CD4-positive, alpha-beta T cell treated with Interleukin-4 for 4 hours (primary cell): ENCODE data around the gene CMTM4.

Source experiments
- DNase-seq: peaks from one replicate; pipeline ENCODE4 v3.0.0-alpha.2; 2020

Gene CMTM4

DNA sequence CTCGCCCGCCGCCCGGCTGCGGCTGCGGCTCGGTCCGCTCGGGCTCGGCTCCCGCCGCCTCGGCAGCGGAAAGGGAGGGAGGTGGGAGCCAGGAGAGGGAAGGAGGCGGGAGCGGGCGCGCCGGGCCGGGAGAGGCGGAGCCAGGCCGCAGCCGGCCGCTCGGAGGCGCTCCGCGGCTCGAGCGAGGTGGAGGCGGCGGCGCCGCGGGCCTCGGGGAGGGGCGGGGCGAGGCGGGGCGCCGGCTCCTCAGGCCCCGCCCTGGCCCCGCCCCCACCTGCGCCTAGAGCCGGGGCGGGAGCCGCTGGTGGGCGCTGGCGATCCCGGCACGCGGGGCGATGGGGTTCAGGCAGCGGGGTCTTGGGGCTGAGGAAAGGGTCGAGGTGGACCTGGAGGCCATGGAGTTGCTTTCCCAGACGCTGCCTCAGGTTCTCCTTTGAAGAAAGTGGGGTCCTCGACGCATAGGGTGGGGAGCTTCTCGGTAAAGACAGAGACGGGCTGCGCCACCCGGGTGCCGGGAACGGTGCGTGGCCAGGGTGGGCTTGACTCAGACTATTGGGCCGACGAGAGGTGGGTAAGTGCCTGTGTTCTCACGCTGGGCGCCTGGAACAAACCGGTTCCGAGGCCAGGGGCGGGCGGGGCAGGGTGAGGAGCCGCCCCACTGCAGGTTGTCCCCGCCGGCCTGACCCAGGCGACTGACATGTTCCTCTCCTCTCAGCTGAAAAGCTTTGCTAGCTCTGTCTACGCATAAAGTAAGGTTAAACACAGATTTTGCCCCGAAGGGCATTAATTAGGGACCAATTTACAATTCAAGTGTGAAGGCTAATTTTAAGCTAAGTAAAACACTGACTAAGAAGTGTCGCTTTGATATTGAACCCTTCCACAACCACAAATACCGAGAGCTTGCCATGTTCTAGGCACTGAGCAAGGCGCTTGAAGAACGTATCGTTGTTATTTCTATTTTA lies at the start of gene CMTM4:
CMTM4 (minus strand) TSS at position 75 of the 962 bp plus-strand sequence. CDS start 218 bp downstream, outside the sequence.
- DNase-seq = peak; percentile 64

DNA sequence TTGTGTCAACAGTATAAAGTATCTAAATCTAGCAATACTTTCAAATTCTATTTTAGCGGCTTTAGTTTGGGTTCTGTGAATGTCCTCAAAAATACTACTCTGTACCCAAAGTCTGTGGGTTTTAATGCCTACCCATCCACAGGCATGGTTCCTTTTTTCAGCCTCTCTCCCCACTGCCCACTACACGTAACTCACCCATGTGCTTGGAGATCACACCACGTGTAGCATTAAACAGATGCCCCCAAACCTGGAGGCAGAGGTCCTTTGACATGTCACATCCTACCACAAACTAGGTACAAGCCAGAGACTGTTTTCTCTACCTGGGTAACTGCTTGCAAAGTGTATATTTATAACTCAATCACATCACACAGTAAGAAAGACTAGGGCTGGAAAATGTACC lies 49.5 kb upstream of the CMTM4 start:
- DNase-seq = no peak

DNA sequence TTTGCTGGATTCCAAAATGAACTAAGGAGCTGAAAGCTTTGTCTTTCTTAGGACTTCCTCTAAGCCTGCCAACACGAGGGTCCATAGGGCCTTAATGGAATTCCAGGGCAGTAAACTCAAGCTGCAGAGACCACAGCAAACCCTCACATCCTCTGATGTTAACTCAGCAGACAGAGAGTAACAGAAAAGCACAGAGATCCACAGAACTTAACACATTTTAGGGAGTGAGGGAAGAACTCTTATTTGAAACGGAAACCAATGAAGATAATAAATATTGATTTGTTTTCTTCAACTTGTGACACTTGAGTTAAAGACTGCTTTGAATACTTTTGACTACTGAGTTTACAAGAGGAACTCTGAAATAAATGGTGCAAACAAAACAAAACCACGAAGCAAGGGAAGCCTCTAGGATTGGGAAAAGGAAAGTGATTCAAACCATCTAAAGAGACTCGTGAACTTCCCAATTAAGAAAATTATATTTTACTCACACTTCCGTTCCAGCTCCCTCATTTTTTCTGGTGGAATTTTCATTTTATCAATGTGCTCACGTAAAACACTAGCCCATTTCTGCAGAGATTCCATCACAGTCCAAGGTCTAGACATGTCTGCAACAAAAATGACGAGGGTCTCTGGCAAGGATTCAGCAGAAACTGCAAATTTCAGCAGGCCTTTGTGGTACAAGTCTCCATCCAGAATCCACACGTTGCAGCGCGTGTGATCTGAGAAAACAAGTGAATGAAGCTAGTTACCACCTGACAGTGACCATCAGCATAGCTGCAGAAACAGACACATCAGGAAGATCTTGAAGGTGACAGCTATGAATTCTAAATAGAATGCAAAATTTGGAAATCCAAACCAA lies 45.6 kb upstream of the CMTM4 start:
- DNase-seq = no peak

- DNase-seq = no peak
These were observed 44.8 kb upstream of the CMTM4 start for GRCh38 chr16:66741169-66741900.

- no peak for DNase-seq
These were observed 44.0 kb upstream of the CMTM4 start for GRCh38 chr16:66740533-66740932.

- peak; percentile 22 for DNase-seq
These were observed 43.5 kb upstream of the CMTM4 start for GRCh38 chr16:66740010-66740409.

- DNase-seq = no peak
These were observed 39.3 kb upstream of the CMTM4 start for GRCh38 chr16:66735891-66736290.

- no peak for DNase-seq
These were observed 34.6 kb upstream of the CMTM4 start for GRCh38 chr16:66731101-66731500.

DNA sequence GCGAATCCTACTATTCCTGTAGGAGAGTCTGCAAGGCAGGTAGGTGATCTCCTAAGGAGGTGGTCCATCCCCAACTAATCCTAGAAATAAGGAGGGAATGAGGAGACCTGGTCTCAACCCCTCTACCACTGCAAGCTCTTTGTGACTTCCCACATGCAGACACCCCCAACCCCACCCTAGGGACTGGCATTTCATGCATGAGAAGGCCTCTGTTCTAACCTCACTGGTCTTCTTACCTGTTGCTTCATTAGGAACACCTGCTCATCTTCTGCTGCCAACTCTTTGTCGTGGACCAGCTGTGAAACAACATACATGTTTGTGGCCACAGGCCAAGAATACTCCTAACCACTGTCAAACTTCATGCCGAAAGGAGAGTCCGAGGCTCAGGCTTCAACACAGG lies 32.3 kb upstream of the CMTM4 start:
- no peak for DNase-seq

DNA sequence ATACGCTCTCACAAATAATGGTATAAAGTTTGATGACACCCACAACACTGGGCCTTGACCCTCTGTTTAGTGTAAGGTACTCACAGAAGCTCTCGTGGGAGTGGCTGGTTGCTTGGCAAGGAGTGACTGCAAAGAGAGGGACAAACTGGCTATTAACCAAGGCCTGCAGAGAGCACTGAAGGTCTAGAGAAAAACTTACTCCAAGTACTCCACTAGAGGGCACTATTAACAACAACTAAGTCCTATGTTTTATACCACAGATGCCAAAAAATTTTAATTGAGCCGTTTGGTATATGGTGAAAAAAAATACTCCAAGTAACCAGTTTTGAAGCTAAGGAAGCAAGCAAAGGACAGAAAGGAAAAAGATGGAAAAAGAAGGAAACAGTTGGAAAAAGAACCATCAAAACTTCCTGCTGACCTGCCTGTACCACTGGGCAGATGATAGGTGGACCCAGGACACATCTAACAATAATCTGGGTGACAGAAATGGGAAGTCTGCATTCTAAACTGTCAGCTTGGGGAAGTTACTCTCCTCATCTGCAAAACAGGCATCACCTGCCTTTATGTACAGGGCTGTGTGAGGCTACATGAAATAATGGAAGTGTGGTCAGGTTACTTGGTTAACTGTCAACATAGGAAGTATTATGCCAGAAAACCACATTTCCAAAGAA lies 31.7 kb upstream of the CMTM4 start:
- DNase-seq = peak; percentile 55

- DNase-seq = no peak
These were observed 24.2 kb upstream of the CMTM4 start for GRCh38 chr16:66720766-66721165.

GRCh38 chr16:66719246-66719645 lies 22.7 kb upstream of the CMTM4 start:
- no peak for DNase-seq

DNA sequence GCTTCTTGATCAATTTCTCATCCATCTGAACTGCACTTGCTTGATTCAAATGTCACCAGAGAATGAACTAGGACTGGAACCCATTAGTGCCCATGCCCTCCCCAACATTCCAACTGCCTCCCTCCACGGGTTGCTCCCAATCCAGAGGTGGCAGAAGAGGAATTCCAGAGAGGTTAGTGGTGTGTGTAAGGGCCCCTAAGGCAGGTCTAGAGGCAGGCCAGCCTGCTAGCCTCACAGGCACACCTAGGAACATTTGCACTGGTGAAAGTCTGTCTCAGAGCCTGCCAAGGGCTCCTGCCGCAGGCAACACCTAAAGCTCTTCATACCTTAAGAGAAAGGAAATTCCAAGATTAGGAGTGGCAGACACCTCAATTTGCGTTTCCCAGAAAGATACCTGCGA lies 21.2 kb upstream of the CMTM4 start:
- DNase-seq = no peak

GRCh38 chr16:66717112-66717675 lies 20.7 kb upstream of the CMTM4 start:
- no peak for DNase-seq

DNA sequence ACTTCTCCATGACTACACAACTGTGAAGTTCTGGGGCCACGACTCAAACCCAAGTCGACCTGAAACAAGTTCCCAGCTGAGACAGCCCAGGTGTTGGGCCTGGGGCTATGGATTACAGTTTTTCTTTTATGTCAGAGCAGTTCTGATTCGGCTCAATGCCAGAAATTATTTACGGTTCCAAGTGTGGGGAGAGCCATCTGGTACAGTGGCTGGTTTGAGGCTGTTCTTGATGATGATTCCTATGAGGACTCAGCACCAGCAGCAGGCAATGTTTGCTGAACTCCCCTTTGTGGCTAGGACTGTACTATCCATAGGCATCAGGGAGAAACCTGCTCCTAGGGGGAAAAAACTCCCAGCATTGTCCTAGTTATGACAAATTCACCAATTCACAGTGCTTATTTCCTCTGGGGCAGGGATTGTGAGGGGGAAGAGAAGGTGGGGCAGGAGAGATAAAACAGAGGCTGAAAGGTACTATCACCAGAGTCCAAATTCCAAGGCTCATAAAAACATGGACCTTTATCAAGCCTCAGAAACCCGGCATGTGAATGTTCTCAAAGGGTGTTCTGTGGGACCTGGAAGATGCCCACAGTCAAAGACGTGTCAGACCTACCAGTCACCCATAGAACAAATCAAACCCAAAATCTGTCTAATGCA lies 18.2 kb upstream of the CMTM4 start:
- no peak for DNase-seq

GRCh38 chr16:66714062-66714461 lies 17.5 kb upstream of the CMTM4 start:
- no peak for DNase-seq

- DNase-seq = no peak
These were observed 16.5 kb upstream of the CMTM4 start for GRCh38 chr16:66713076-66713475.

- no peak for DNase-seq
These were observed 16.0 kb upstream of the CMTM4 start for GRCh38 chr16:66712512-66712911.

GRCh38 chr16:66711581-66711980 lies 15.0 kb upstream of the CMTM4 start:
- DNase-seq = no peak

DNA sequence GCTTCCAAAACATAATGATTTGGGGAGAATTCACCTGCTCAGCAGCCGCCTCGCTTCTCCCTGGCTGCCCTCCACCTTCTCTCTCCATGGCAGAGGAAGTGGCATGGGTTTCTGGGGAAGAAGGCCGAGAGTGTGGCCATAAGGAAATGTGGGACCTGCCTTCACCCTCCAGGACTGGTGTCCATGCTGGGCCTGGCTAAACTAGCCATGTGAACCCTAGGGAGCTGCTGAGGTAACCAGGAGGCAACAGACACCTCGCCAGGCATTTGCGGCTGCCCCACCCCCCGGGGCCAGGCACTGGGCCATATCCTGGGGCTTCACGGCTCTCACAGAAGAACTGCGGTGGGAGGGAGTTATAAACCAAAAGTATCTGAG lies 9.9 kb upstream of the CMTM4 start:
- no peak for DNase-seq

GRCh38 chr16:66705790-66706505 lies 9.4 kb upstream of the CMTM4 start:
- DNase-seq = no peak
